Bone marrow (tissue), 2 donors: ENCODE results near the gene GXYLT2.
"Not testable (repeated sequence)": the region's sequence is repeated elsewhere in the genome, so short reads cannot be mapped to it uniquely, and the experiment has no call there.

Experiments
- DNase-seq, 2 donors: peaks; one replicate each; lab custom pipeline; 2025; lab: John Stamatoyannopoulos, UW

GXYLT2 gene

GRCh38 chr3:72892081-72892775, 4.4 kb downstream of the GXYLT2 start:
- no peak for DNase-seq

- DNase-seq, result no peak
Measured at GRCh38 chr3:72892870-72893269, 5.0 kb downstream of the GXYLT2 start.

GRCh38 chr3:72894976-72895552, 7.2 kb downstream of the GXYLT2 start:
- no peak for DNase-seq

GRCh38 chr3:72896996-72897757, 9.3 kb downstream of the GXYLT2 start:
- DNase-seq, result no peak

GRCh38 chr3:72897758-72898007, 9.8 kb downstream of the GXYLT2 start:
- no peak for DNase-seq

GRCh38 chr3:72899349-72899765, 11.5 kb downstream of the GXYLT2 start:
- no peak for DNase-seq

- DNase-seq, result no peak
Measured at GRCh38 chr3:72900048-72900447, 12.2 kb downstream of the GXYLT2 start.

- DNase-seq, result no peak
Measured at GRCh38 chr3:72901840-72902239, 14.0 kb downstream of the GXYLT2 start.

- no peak for DNase-seq
Measured at GRCh38 chr3:72903004-72903403, 15.2 kb downstream of the GXYLT2 start.

GRCh38 chr3:72904163-72904562, 16.3 kb downstream of the GXYLT2 start:
- no peak for DNase-seq

- DNase-seq, result no peak
Measured at GRCh38 chr3:72906154-72906553, 18.3 kb downstream of the GXYLT2 start.

- no peak for DNase-seq
Measured at GRCh38 chr3:72907131-72907711, 19.4 kb downstream of the GXYLT2 start.

- DNase-seq, result no peak
Measured at GRCh38 chr3:72907731-72908620, 20.1 kb downstream of the GXYLT2 start.

- no peak for DNase-seq
Measured at GRCh38 chr3:72909591-72909990, 21.7 kb downstream of the GXYLT2 start.

- DNase-seq, result no peak
Measured at GRCh38 chr3:72912532-72912931, 24.7 kb downstream of the GXYLT2 start.

- no peak for DNase-seq
Measured at GRCh38 chr3:72914383-72914782, 26.5 kb downstream of the GXYLT2 start.

GRCh38 chr3:72916250-72916649, 28.4 kb downstream of the GXYLT2 start:
- DNase-seq, result no peak

GRCh38 chr3:72919520-72919919, 31.7 kb downstream of the GXYLT2 start:
- DNase-seq, result no peak

- DNase-seq, result no peak
Measured at GRCh38 chr3:72924055-72924454, 36.2 kb downstream of the GXYLT2 start.

GRCh38 chr3:72928781-72929735, 41.2 kb downstream of the GXYLT2 start:
- DNase-seq, result not testable (repeated sequence)

- DNase-seq, result no peak
Measured at GRCh38 chr3:72930754-72931153, 42.9 kb downstream of the GXYLT2 start.
